ENCODE results near the gene KIZ. TPM values are rescaled to one million over a fixed set of nuclear protein-coding genes. Genes with fewer than 3 reads are reported as not detected.

KIZ gene
- total RNA-seq, 4 donors from 2014 or later: 21.1 to 66.6 (median 34.6) TPM

DNA sequence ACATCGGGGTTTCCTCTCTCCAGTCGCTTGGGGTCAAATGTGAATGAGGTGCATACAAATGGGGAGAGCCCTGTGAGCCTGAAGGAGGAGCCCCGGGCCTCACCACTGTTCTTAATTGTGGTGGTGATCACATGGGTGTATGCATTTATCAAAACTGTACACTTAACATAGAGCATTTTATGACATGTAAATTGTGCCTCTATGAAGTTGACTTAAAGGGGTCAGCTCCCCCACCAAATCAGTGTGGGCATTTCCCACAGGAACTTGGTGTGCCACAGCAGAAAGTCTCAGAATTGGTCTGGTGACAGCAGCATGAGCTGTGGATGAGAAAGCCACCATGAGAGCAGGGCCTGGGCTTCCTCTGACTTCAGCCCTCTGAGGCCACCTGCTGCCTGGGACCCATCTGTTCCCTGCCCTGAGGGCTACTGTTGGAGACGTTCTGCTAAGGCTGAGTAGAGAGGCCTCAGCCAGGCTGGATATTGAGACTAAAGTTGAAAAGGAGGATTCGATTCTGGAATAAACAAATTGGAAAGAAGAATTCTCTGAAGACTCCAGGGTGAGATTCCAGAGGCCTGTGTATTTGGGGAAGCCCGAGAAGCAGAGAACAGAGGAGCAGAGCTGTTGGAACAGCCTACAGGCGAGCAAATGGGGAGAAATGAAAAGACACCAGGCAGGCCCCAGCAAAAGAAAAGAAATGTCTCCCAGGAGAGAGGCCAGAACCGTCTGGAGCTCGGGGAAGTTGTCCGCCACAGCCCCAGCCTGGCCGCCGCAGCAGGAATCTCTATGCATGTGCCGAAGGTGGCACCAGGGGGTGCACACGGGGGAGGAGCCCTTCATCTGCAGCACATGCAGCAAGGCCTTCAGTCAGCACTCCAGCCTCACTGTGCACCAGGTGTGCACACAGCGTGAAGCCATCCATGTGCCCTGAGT, 139.6 kb downstream of the KIZ start:
- no peak overlapping the region for H3K27ac ChIP-seq
- H3K36me3 ChIP-seq: no peaks in the 10 kb centered on the region
- in situ Hi-C loops (cut with MboI; ENCODE audit: low sequenced_read_pairs in 4 of 4): no loop called here
- no peaks in the 10 kb centered on the region for H3K4me1 ChIP-seq
- TF ChIP-seq POLR2A (IDR thresholded peaks at IDR 0.05): no peak
- TF ChIP-seq, protein P1, sequence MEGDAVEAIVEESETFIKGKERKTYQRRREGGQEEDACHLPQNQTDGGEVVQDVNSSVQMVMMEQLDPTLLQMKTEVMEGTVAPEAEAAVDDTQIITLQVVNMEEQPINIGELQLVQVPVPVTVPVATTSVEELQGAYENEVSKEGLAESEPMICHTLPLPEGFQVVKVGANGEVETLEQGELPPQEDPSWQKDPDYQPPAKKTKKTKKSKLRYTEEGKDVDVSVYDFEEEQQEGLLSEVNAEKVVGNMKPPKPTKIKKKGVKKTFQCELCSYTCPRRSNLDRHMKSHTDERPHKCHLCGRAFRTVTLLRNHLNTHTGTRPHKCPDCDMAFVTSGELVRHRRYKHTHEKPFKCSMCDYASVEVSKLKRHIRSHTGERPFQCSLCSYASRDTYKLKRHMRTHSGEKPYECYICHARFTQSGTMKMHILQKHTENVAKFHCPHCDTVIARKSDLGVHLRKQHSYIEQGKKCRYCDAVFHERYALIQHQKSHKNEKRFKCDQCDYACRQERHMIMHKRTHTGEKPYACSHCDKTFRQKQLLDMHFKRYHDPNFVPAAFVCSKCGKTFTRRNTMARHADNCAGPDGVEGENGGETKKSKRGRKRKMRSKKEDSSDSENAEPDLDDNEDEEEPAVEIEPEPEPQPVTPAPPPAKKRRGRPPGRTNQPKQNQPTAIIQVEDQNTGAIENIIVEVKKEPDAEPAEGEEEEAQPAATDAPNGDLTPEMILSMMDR (IDR thresholded peaks at IDR 0.05 in 4 of 5, conservative IDR thresholded peaks at IDR 0.05 in 1 of 5): no peak
- no peaks in the 10 kb centered on the region for H3K9me3 ChIP-seq
- intact Hi-C loops (cut with DNase I; ENCODE audit: low total_unique reads): no loop called here
- DNase-seq (no peak), ATAC-seq (no peak)
- H3K4me3 ChIP-seq: no peak overlapping the region
- no peaks in the 10 kb centered on the region for H3K27me3 ChIP-seq

DNA sequence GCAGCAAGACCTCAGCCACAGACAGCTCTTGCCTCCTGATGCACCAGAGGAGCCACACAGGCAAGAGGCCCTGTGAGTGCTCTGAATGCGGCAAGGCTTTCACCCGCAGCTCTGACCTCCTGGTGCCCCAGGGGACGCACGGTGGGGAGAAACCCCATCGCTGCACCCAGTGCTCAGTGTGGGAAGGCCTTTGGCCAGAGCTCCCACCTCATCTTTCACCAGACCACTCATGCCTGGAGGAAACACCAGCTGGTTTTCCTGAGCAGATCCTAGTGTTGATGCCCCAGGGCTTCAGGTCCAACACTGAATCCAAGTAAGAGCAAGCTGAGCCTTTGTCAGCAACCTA, 140.3 kb downstream of the KIZ start:
- no peak overlapping the region for H3K27ac ChIP-seq
- TF ChIP-seq POLR2A (IDR thresholded peaks at IDR 0.05): no peak
- TF ChIP-seq, protein P1 (IDR thresholded peaks at IDR 0.05 in 4 of 5, conservative IDR thresholded peaks at IDR 0.05 in 1 of 5): no peak

DNA sequence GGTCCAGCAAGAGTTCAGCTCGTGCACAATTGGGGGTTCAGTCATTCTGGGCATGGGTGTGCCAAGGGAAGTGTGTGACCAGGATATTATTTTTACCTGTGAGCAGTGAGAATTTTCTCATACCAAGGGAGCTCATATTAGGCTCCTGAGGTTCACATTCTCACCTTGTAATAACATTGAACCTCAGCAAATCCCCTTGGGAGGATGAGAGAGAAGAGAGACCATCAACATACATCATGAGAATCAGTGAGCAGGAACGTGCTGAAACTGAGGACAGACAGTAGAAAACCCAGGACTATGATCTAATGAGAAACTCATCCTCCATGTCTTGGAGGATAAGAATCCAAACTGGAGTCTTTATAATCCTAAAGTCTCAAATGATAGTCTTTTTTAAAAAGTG, 143.9 kb downstream of the KIZ start:
- in situ Hi-C loops (cut with MboI; ENCODE audit: low sequenced_read_pairs in 4 of 4) (no loop called here), intact Hi-C loops (cut with DNase I; ENCODE audit: low total_unique reads) (no loop called here)
- no peak overlapping the region for H3K4me3 ChIP-seq
- no peak overlapping the region for H3K27ac ChIP-seq
- H3K4me1 ChIP-seq: no peaks in the 10 kb centered on the region
- ATAC-seq (no peak), DNase-seq (no peak)
- H3K9me3 ChIP-seq: no peaks in the 10 kb centered on the region
- no peaks in the 10 kb centered on the region for H3K27me3 ChIP-seq
- no peaks in the 10 kb centered on the region for H3K36me3 ChIP-seq
- no peak for TF ChIP-seq POLR2A (IDR thresholded peaks at IDR 0.05)
- TF ChIP-seq, protein P1 (IDR thresholded peaks at IDR 0.05 in 4 of 5, conservative IDR thresholded peaks at IDR 0.05 in 1 of 5): no peak

More for the DNA sequence above, 140.3 kb downstream of the KIZ start:
- in situ Hi-C loops (cut with MboI; ENCODE audit: low sequenced_read_pairs in 4 of 4): no loop called here
- no peak for DNase-seq
- ATAC-seq: no peak
- Histone ChIP-seq H3K4me1 (no peaks in the 10 kb centered on the region), H3K4me3 (no peak overlapping the region), H3K9me3 (no peaks in the 10 kb centered on the region), H3K36me3 (no peaks in the 10 kb centered on the region), H3K27me3 (no peaks in the 10 kb centered on the region)
- intact Hi-C loops (cut with DNase I; ENCODE audit: low total_unique reads): no loop called here

DNA sequence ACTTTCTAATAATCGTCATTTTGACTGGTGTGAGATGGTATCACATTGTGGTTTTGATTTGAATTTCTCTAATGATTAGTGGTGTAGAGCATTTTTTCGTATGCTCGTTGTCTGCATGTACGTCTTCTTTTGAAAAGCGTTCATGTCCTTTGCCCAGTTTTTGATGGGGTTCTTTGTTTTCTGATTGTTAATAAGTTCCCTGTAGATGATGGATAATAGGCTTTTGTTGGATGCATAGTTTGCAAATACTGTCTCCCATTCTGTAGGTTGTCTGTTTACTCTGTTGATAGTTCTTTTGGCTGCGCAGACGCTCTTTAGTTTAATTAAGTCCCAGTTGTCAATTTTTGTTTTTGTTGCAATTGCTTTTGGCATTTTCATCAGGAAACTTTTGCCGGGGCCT, 144.9 kb downstream of the KIZ start:
- H3K27ac ChIP-seq: no peak overlapping the region
- no peaks in the 10 kb centered on the region for H3K9me3 ChIP-seq
- in situ Hi-C loops (cut with MboI; ENCODE audit: low sequenced_read_pairs in 4 of 4) (no loop called here), intact Hi-C loops (cut with DNase I; ENCODE audit: low total_unique reads) (no loop called here)
- no peak for DNase-seq
- no peak for TF ChIP-seq POLR2A (IDR thresholded peaks at IDR 0.05)
- TF ChIP-seq, protein P1 (IDR thresholded peaks at IDR 0.05 in 4 of 5, conservative IDR thresholded peaks at IDR 0.05 in 1 of 5): no peak
- no peak overlapping the region for H3K4me3 ChIP-seq
- H3K27me3 ChIP-seq: no peaks in the 10 kb centered on the region
- no peak for ATAC-seq
- no peaks in the 10 kb centered on the region for H3K4me1 ChIP-seq
- H3K36me3 ChIP-seq: no peaks in the 10 kb centered on the region
